Chondrocyte (in vitro differentiated cells): ENCODE data around the gene TOR1B. TPM values are rescaled to one million over a fixed set of nuclear protein-coding genes. Genes with fewer than 3 reads are reported as not detected.
A peak's percentile ranks its signal among the peaks of the same experiment; 100 is the strongest.

ENCODE experiments used
- DNase-seq: peaks from one replicate; pipeline ENCODE4 v3.0.0; 2021; ENCODE audit warnings: mixed read lengths, low spot score
- H3K27ac Mint-ChIP-seq: one replicate; pipeline ENCODE4 v1.8.0; 2021; ENCODE audit warnings: mild to moderate bottlenecking, moderate library complexity, mixed read lengths; ENCODE audit not compliant: unreplicated experiment
- H3K27me3 Mint-ChIP-seq: 2 replicates; pipeline ENCODE4 v1.8.0; 2021; ENCODE audit warnings: low read depth, mixed read lengths
- H3K36me3 Mint-ChIP-seq: 2 replicates; pipeline ENCODE4 v1.8.0; 2021; ENCODE audit warnings: low read depth, mixed read lengths
- H3K4me1 Mint-ChIP-seq: 2 replicates; pipeline ENCODE4 v1.8.0; 2021; ENCODE audit warnings: low read depth, mild to moderate bottlenecking, mixed read lengths
- H3K4me3 Mint-ChIP-seq: one replicate; pipeline ENCODE4 v1.8.0; 2021; ENCODE audit warnings: mild to moderate bottlenecking, moderate library complexity, mixed read lengths; ENCODE audit not compliant: unreplicated experiment
- H3K9me3 Mint-ChIP-seq: 2 replicates; pipeline ENCODE4 v1.8.0; 2021; ENCODE audit warnings: low read depth, mixed read lengths
- CTCF ChIP-seq: fragments of 200-600 bp; sonication (generic); IDR thresholded peaks from 2 replicates; pipeline ENCODE4 v1.5.0; 2021; ENCODE audit warnings: antibody characterized with exemption, mild to moderate bottlenecking, moderate library complexity
- total RNA-seq: library from RNA; stranded (reverse); gene quantifications from 3 replicates; pipeline ENCODE4 v1.2.1, GENCODE V29; 2021

The TOR1B gene
- total RNA-seq, 1 donor from 2014 or later: 39.4 TPM

GRCh38 chr9:129838707-129839259 lies 35.8 kb downstream of the TOR1B start:
- peak overlapping the region; percentile 33 for H3K4me3 Mint-ChIP-seq
- no peaks in the 10 kb centered on the region for H3K27me3 Mint-ChIP-seq
- H3K4me1 Mint-ChIP-seq: peaks cover 47% of the 10 kb centered on the region
- H3K27ac Mint-ChIP-seq: peak overlapping the region; percentile 88
- no peaks in the 10 kb centered on the region for H3K9me3 Mint-ChIP-seq
- no peak for DNase-seq
- no peaks in the 10 kb centered on the region for H3K36me3 Mint-ChIP-seq
- no peak for TF ChIP-seq CTCF

- peaks cover 40% of the 10 kb centered on the region for H3K4me1 Mint-ChIP-seq
- no peak for DNase-seq
- H3K4me3 Mint-ChIP-seq: peak overlapping the region; percentile 33
- no peak for TF ChIP-seq CTCF
- no peaks in the 10 kb centered on the region for H3K9me3 Mint-ChIP-seq
- H3K27ac Mint-ChIP-seq: peak overlapping the region; percentile 88
- H3K27me3 Mint-ChIP-seq: no peaks in the 10 kb centered on the region
- no peaks in the 10 kb centered on the region for H3K36me3 Mint-ChIP-seq
Observed at GRCh38 chr9:129839324-129840023, 36.5 kb downstream of the TOR1B start.

- H3K27me3 Mint-ChIP-seq: no peaks in the 10 kb centered on the region
- no peak overlapping the region for H3K27ac Mint-ChIP-seq
- H3K9me3 Mint-ChIP-seq: no peaks in the 10 kb centered on the region
- no peak for DNase-seq
- peaks cover 35% of the 10 kb centered on the region for H3K4me1 Mint-ChIP-seq
- no peak overlapping the region for H3K4me3 Mint-ChIP-seq
- no peak for TF ChIP-seq CTCF
- H3K36me3 Mint-ChIP-seq: no peaks in the 10 kb centered on the region
Observed at GRCh38 chr9:129840034-129840433, 37.0 kb downstream of the TOR1B start.

GRCh38 chr9:129841071-129841470 lies 38.1 kb downstream of the TOR1B start:
- Mint-ChIP-seq H3K4me3 (no peak overlapping the region), H3K27me3 (no peaks in the 10 kb centered on the region), H3K36me3 (no peaks in the 10 kb centered on the region), H3K4me1 (peaks cover 30% of the 10 kb centered on the region), H3K27ac (no peak overlapping the region), H3K9me3 (no peaks in the 10 kb centered on the region)
- no peak for DNase-seq
- TF ChIP-seq CTCF: no peak

- DNase-seq: no peak
- no peaks in the 10 kb centered on the region for H3K9me3 Mint-ChIP-seq
- TF ChIP-seq CTCF: no peak
- peaks cover 13% of the 10 kb centered on the region for H3K4me1 Mint-ChIP-seq
- no peak overlapping the region for H3K27ac Mint-ChIP-seq
- H3K27me3 Mint-ChIP-seq: no peaks in the 10 kb centered on the region
- peaks cover 4% of the 10 kb centered on the region for H3K36me3 Mint-ChIP-seq
- H3K4me3 Mint-ChIP-seq: no peak overlapping the region
Observed at GRCh38 chr9:129845373-129845772, 42.4 kb downstream of the TOR1B start.
